WTC11 (cell line): ENCODE measurements around the gene ZCCHC8. TPM values are rescaled to one million over a fixed set of nuclear protein-coding genes. Genes with fewer than 3 reads are reported as not detected.
A peak's percentile ranks its signal among the peaks of the same experiment; 100 is the strongest.

Experiments
- ATAC-seq: fragments of 200-7000 bp; cut with Tn5 transposase; 2 replicates; pipeline ENCODE4 v1.10.0; 2021; ENCODE audit warnings: mild to moderate bottlenecking, moderate library complexity
- CTCF ChIA-PET: fragments of 300-600 bp; sonication (Branson Sonifier 250); formaldehyde crosslinking; loops from one replicate; lab custom pipeline; 2021; ENCODE audit warnings: antibody characterized with exemption; lab: Charles Lee
- POLR2A ChIA-PET: fragments of 350-600 bp; sonication (Branson Sonifier 250); formaldehyde crosslinking; loops from one replicate; lab custom pipeline; 2021; ENCODE audit warnings: antibody characterized with exemption; lab: Charles Lee
- DNase-seq: peaks from one replicate; pipeline ENCODE4 v3.0.0; 2021; ENCODE audit warnings: low spot score
- H3K27ac Mint-ChIP-seq: 2 replicates; pipeline ENCODE4 v1.8.0; 2021; ENCODE audit warnings: mixed read lengths
- H3K27me3 Mint-ChIP-seq: 2 replicates; pipeline ENCODE4 v1.8.0; 2021; ENCODE audit warnings: low read depth, mild to moderate bottlenecking, moderate library complexity, mixed read lengths
- H3K36me3 Mint-ChIP-seq: 2 replicates; pipeline ENCODE4 v1.8.0; 2021; ENCODE audit warnings: mixed read lengths
- H3K4me1 Mint-ChIP-seq: 2 replicates; pipeline ENCODE4 v1.8.0; 2022; ENCODE audit warnings: mixed read lengths
- H3K4me3 Mint-ChIP-seq: 2 replicates; pipeline ENCODE4 v1.8.0; 2021; ENCODE audit warnings: mild to moderate bottlenecking, moderate library complexity, mixed read lengths
- H3K9me3 Mint-ChIP-seq: 2 replicates; pipeline ENCODE4 v1.8.0; 2021; ENCODE audit warnings: mixed read lengths
- ATF2 ChIP-seq: sonication (generic); formaldehyde crosslinking; IDR thresholded peaks from 2 replicates; pipeline ENCODE4 v1.8.1; 2022; ENCODE audit warnings: low read depth, missing genetic modification reagents, borderline replicate concordance
- ATF3 ChIP-seq: sonication (generic); formaldehyde crosslinking; conservative IDR thresholded peaks from 2 replicates; pipeline ENCODE4 v1.8.1; 2022; ENCODE audit warnings: mild to moderate bottlenecking, missing genetic modification reagents
- CBFB ChIP-seq: sonication (generic); formaldehyde crosslinking; IDR thresholded peaks from 2 replicates; pipeline ENCODE4 v1.8.1; 2022; ENCODE audit warnings: mild to moderate bottlenecking, low read depth, missing genetic modification reagents
- FOXP1 ChIP-seq: sonication (generic); formaldehyde crosslinking; IDR thresholded peaks from 2 replicates; pipeline ENCODE4 v1.8.0; 2022; ENCODE audit warnings: missing genetic modification reagents, mild to moderate bottlenecking, moderate library complexity, borderline replicate concordance
- GABPB1 ChIP-seq: sonication (generic); formaldehyde crosslinking; IDR thresholded peaks from 2 replicates; pipeline ENCODE4 v1.8.1; 2023; ENCODE audit warnings: mild to moderate bottlenecking, missing genetic modification reagents
- JUN ChIP-seq: sonication (generic); formaldehyde crosslinking; IDR thresholded peaks from 2 replicates; pipeline ENCODE4 v1.8.0; 2023; ENCODE audit warnings: mild to moderate bottlenecking, missing genetic modification reagents
- MLX ChIP-seq: sonication (generic); formaldehyde crosslinking; IDR thresholded peaks from 2 replicates; pipeline ENCODE4 v1.8.1; 2023; ENCODE audit warnings: mild to moderate bottlenecking, missing genetic modification reagents, moderate library complexity
- MXD4 ChIP-seq: fragments of 250-450 bp; sonication (Bioruptor Pico); IDR thresholded peaks from 2 replicates; pipeline ENCODE4 v1.8.0; 2021; ENCODE audit warnings: mild to moderate bottlenecking, moderate library complexity, borderline replicate concordance
- TEAD4 ChIP-seq: sonication (generic); formaldehyde crosslinking; IDR thresholded peaks from 2 replicates; pipeline ENCODE4 v1.8.0; 2022; ENCODE audit warnings: mild to moderate bottlenecking, missing genetic modification reagents
- USF1 ChIP-seq: sonication (generic); formaldehyde crosslinking; IDR thresholded peaks from 2 replicates; pipeline ENCODE4 v1.8.0; 2022; ENCODE audit warnings: mild to moderate bottlenecking, missing genetic modification reagents
- ZBTB21 ChIP-seq: sonication (generic); formaldehyde crosslinking; IDR thresholded peaks from 2 replicates; pipeline ENCODE4 v1.8.1; 2023; ENCODE audit warnings: mild to moderate bottlenecking, missing genetic modification reagents, borderline replicate concordance
- ZMAT4 ChIP-seq: fragments of 250-450 bp; sonication (Bioruptor Pico); IDR thresholded peaks from 2 replicates; pipeline ENCODE4 v1.9.0; 2021; ENCODE audit warnings: mild to moderate bottlenecking
- ZNF121 ChIP-seq: sonication (generic); formaldehyde crosslinking; IDR thresholded peaks from 2 replicates; pipeline ENCODE4 v1.8.0; 2023; ENCODE audit warnings: missing genetic modification reagents
- ZNF219 ChIP-seq: sonication (generic); formaldehyde crosslinking; IDR thresholded peaks from 2 replicates; pipeline ENCODE4 v1.8.0; 2023; ENCODE audit warnings: missing genetic modification reagents, mild to moderate bottlenecking, borderline replicate concordance
- ZNF232 ChIP-seq: sonication (generic); formaldehyde crosslinking; IDR thresholded peaks from 2 replicates; pipeline ENCODE4 v1.8.0; 2022; ENCODE audit warnings: mild to moderate bottlenecking, missing genetic modification reagents
- ZNF396 ChIP-seq: fragments of 250-450 bp; sonication (Bioruptor Pico); IDR thresholded peaks from 2 replicates; pipeline ENCODE4 v1.8.0; 2021; ENCODE audit warnings: mild to moderate bottlenecking, moderate library complexity, borderline replicate concordance
- ZNF423 ChIP-seq: fragments of 250-450 bp; sonication (Bioruptor Pico); IDR thresholded peaks from 2 replicates; pipeline ENCODE4 v2.1.2; 2022; ENCODE audit warnings: mild to moderate bottlenecking, moderate library complexity
- ZNF425 ChIP-seq: fragments of 250-450 bp; sonication (Bioruptor Pico); conservative IDR thresholded peaks from 2 replicates; pipeline ENCODE4 v1.9.0; 2021; ENCODE audit warnings: mild to moderate bottlenecking
- total RNA-seq: library from RNA; stranded (reverse); gene quantifications from 3 replicates; pipeline ENCODE4 v1.2.3, GENCODE V29; 2021
- TF ChIP-seq, protein P1 (sequence below): sonication (generic); formaldehyde crosslinking; IDR thresholded peaks from 2 replicates; pipeline ENCODE4 v1.8.1; 2022; ENCODE audit warnings: mild to moderate bottlenecking, moderate library complexity, missing genetic modification reagents
- TF ChIP-seq, protein P2 (sequence below): fragments of 250-450 bp; sonication (Bioruptor Pico); IDR thresholded peaks from 2 replicates; pipeline ENCODE4 v1.9.0; 2021; ENCODE audit warnings: mild to moderate bottlenecking, borderline replicate concordance
- TF ChIP-seq, protein P3 (sequence below): sonication (generic); formaldehyde crosslinking; IDR thresholded peaks from 2 replicates; pipeline ENCODE4 v1.8.1; 2023; ENCODE audit warnings: mild to moderate bottlenecking, missing genetic modification reagents
- TF ChIP-seq, protein P4 (sequence below): sonication (generic); formaldehyde crosslinking; IDR thresholded peaks from 2 replicates; pipeline ENCODE4 v1.8.0; 2022; ENCODE audit warnings: mild to moderate bottlenecking, missing genetic modification reagents

ZCCHC8 gene
- total RNA-seq, 1 experiment from 2014 or later, result 28.4 TPM

GRCh38 chr12:122421821-122422729 is 78.7 kb downstream of the ZCCHC8 start, which contains the start of gene CLIP1:
CLIP1 (minus strand) TSS chr12:122422669; CDS start chr12:122380452, 42,217 bp downstream.
- ChIA-PET CTCF (interaction anchor here (0.6 to 4.3 kb wide), 3 partner anchors 23 to 952 kb away, joined by 3 to 31 read pairs (median 3); no protein-coding TSS in a partner anchor), POLR2A (interaction anchor here (0.5 to 2.7 kb wide), 4 partner anchors 8 to 115 kb away, joined by 3 to 10 read pairs (median 5); no protein-coding TSS in a partner anchor)
- peak within 1 kb of the TSS; percentile 94 for H3K27ac Mint-ChIP-seq
- H3K9me3 Mint-ChIP-seq, result no peaks in the 10 kb centered on the region
- peak; percentile 75 for ATAC-seq
- no peaks in the 10 kb centered on the region for H3K36me3 Mint-ChIP-seq
- DNase-seq, result peak; percentile 70
- H3K4me1 Mint-ChIP-seq, result peaks cover 19% of the 10 kb centered on the region
- peaks cover 5% of the 10 kb centered on the region for H3K27me3 Mint-ChIP-seq
- peak within 1 kb of the TSS; percentile 86 for H3K4me3 Mint-ChIP-seq
- no peak for TF ChIP-seq ATF3 (CRISPR knock-in tag)
- no peak for TF ChIP-seq MLX (CRISPR knock-in tag)
- TF ChIP-seq ZNF396, result no peak
- no peak for TF ChIP-seq ZNF121 (CRISPR knock-in tag)
- TF ChIP-seq USF1 (CRISPR knock-in tag), result 0 out of 2 replicates have a peak, but pooled peaks have one; percentile 24
- no peak for TF ChIP-seq MXD4 (CRISPR knock-in tag)
- no peak; the same call in 1 of the 2 replicates for TF ChIP-seq ZNF219 (CRISPR knock-in tag)
- no peak for TF ChIP-seq ZNF425 (CRISPR knock-in tag)
- no peak for TF ChIP-seq ZBTB21 (CRISPR knock-in tag)
- TF ChIP-seq JUN, result peak; percentile 54; the same call in 1 of the 2 replicates
- TF ChIP-seq GABPB1, result no peak
- no peak for TF ChIP-seq CBFB (CRISPR knock-in tag)
- TF ChIP-seq, protein P1, sequence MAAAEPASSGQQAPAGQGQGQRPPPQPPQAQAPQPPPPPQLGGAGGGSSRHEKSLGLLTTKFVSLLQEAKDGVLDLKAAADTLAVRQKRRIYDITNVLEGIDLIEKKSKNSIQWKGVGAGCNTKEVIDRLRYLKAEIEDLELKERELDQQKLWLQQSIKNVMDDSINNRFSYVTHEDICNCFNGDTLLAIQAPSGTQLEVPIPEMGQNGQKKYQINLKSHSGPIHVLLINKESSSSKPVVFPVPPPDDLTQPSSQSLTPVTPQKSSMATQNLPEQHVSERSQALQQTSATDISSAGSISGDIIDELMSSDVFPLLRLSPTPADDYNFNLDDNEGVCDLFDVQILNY (CRISPR knock-in tag), result 0 out of 2 replicates have a peak, but pooled peaks have one; percentile 62
- TF ChIP-seq TEAD4 (CRISPR knock-in tag), result no peak
- TF ChIP-seq, protein P2, sequence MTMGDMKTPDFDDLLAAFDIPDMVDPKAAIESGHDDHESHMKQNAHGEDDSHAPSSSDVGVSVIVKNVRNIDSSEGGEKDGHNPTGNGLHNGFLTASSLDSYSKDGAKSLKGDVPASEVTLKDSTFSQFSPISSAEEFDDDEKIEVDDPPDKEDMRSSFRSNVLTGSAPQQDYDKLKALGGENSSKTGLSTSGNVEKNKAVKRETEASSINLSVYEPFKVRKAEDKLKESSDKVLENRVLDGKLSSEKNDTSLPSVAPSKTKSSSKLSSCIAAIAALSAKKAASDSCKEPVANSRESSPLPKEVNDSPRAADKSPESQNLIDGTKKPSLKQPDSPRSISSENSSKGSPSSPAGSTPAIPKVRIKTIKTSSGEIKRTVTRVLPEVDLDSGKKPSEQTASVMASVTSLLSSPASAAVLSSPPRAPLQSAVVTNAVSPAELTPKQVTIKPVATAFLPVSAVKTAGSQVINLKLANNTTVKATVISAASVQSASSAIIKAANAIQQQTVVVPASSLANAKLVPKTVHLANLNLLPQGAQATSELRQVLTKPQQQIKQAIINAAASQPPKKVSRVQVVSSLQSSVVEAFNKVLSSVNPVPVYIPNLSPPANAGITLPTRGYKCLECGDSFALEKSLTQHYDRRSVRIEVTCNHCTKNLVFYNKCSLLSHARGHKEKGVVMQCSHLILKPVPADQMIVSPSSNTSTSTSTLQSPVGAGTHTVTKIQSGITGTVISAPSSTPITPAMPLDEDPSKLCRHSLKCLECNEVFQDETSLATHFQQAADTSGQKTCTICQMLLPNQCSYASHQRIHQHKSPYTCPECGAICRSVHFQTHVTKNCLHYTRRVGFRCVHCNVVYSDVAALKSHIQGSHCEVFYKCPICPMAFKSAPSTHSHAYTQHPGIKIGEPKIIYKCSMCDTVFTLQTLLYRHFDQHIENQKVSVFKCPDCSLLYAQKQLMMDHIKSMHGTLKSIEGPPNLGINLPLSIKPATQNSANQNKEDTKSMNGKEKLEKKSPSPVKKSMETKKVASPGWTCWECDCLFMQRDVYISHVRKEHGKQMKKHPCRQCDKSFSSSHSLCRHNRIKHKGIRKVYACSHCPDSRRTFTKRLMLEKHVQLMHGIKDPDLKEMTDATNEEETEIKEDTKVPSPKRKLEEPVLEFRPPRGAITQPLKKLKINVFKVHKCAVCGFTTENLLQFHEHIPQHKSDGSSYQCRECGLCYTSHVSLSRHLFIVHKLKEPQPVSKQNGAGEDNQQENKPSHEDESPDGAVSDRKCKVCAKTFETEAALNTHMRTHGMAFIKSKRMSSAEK (CRISPR knock-in tag), result no peak
- TF ChIP-seq, protein P3, sequence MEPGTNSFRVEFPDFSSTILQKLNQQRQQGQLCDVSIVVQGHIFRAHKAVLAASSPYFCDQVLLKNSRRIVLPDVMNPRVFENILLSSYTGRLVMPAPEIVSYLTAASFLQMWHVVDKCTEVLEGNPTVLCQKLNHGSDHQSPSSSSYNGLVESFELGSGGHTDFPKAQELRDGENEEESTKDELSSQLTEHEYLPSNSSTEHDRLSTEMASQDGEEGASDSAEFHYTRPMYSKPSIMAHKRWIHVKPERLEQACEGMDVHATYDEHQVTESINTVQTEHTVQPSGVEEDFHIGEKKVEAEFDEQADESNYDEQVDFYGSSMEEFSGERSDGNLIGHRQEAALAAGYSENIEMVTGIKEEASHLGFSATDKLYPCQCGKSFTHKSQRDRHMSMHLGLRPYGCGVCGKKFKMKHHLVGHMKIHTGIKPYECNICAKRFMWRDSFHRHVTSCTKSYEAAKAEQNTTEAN (CRISPR knock-in tag), result no peak
- TF ChIP-seq, protein P4, sequence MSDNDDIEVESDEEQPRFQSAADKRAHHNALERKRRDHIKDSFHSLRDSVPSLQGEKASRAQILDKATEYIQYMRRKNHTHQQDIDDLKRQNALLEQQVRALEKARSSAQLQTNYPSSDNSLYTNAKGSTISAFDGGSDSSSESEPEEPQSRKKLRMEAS, result peak; percentile 54; the same call in 1 of the 2 replicates
- TF ChIP-seq ATF2 (CRISPR knock-in tag), result no peak
- TF ChIP-seq FOXP1 (CRISPR knock-in tag), result no peak
- peak; percentile 67 for TF ChIP-seq ZNF423 (CRISPR knock-in tag)
- TF ChIP-seq ZNF232 (CRISPR knock-in tag), result no peak
- no peak for TF ChIP-seq ZMAT4 (CRISPR knock-in tag)
